IMR-90 (cell line): ENCODE results near the gene NPFF. TPM values are rescaled to one million over a fixed set of nuclear protein-coding genes. Genes with fewer than 3 reads are reported as not detected.
"Not testable (repeated sequence)": the region's sequence is repeated elsewhere in the genome, so short reads cannot be mapped to it uniquely, and the experiment has no call there.

ENCODE experiments used
- ATAC-seq: fragments of 200-7000 bp; cut with Tn5 transposase; 2 replicates; pipeline ENCODE4 v1.9.1; 2020; ENCODE audit warnings: low read depth, mild to moderate bottlenecking, moderate library complexity
- BruUV-seq: library from RNA; stranded (reverse); fragments of 400-500 nt; replicated peaks from 2 replicates; lab custom pipeline; 2021; lab: Mats Ljungman, UMichigan
- CTCF ChIA-PET: fragments of 300-600 bp; formaldehyde crosslinking; extraction: SDS; loops from one replicate; lab custom pipeline; 2021; ENCODE audit warnings: antibody characterized with exemption; lab: Yijun Ruan, JAX
- POLR2A ChIA-PET: fragments of 300-600 bp; sonication (Branson Sonifier 250); formaldehyde crosslinking; loops from one replicate; lab custom pipeline; 2022; ENCODE audit warnings: antibody characterized with exemption; ENCODE audit not compliant: unreplicated experiment; lab: Charles Lee
- DNase-seq: peaks from one replicate; pipeline ENCODE4 v3.0.0; 2013
- H2AFZ ChIP-seq: replicated peaks from 2 replicates; pipeline ENCODE3; 2013; ENCODE audit warnings: low read length, mild to moderate bottlenecking; ENCODE audit not compliant: poor library complexity
- H2AK5ac ChIP-seq: 2 replicates; pipeline ENCODE4 v1.6.1; 2013; ENCODE audit warnings: low read depth, low read length, inconsistent platforms
- H2AK9ac ChIP-seq: replicated peaks from 2 replicates; pipeline ENCODE3; 2013; ENCODE audit warnings: mild to moderate bottlenecking, low read depth, low read length, moderate library complexity; ENCODE audit not compliant: poor library complexity
- H2BK120ac ChIP-seq: 2 replicates; pipeline ENCODE4 v1.6.1; 2013; ENCODE audit warnings: low read depth, low read length, inconsistent platforms
- H2BK15ac ChIP-seq: 3 replicates; pipeline ENCODE4 v1.6.1; 2013; ENCODE audit warnings: low read depth, low read length, inconsistent platforms
- H2BK20ac ChIP-seq: 2 replicates; pipeline ENCODE4 v1.6.1; 2013; ENCODE audit warnings: low read depth, mild to moderate bottlenecking, inconsistent platforms, low read length, moderate library complexity
- H2BK5ac ChIP-seq: 2 replicates; pipeline ENCODE4 v1.6.1; 2013; ENCODE audit warnings: mild to moderate bottlenecking, low read depth, low read length, inconsistent platforms; ENCODE audit not compliant: poor library complexity, severe bottlenecking
- H3K14ac ChIP-seq: replicated peaks from 2 replicates; pipeline ENCODE4 v1.6.1; 2013; ENCODE audit warnings: low read depth, low read length, inconsistent platforms
- H3K18ac ChIP-seq: 2 replicates; pipeline ENCODE4 v1.6.1; 2013; ENCODE audit warnings: low read depth, low read length, control low read depth
- H3K23ac ChIP-seq: 2 replicates; pipeline ENCODE4 v1.6.1; 2013; ENCODE audit warnings: low read depth, low read length, inconsistent platforms
- H3K27ac ChIP-seq: 2 replicates; pipeline ENCODE4 v1.5.1; 2013; ENCODE audit warnings: mild to moderate bottlenecking, control low read depth, low read length; ENCODE audit not compliant: insufficient read depth
- H3K27me3 ChIP-seq: 2 replicates; pipeline ENCODE4 v1.6.1; 2013; ENCODE audit warnings: low read length; ENCODE audit not compliant: control insufficient read depth, insufficient read depth
- H3K36me3 ChIP-seq: 2 replicates; pipeline ENCODE4 v1.6.1; 2013; ENCODE audit warnings: low read length, mixed read lengths; ENCODE audit not compliant: control insufficient read depth, insufficient read depth
- H3K4ac ChIP-seq: 2 replicates; pipeline ENCODE4 v1.6.1; 2013; ENCODE audit warnings: low read depth, low read length, inconsistent platforms
- H3K4me1 ChIP-seq: 2 replicates; pipeline ENCODE4 v1.6.1; 2013; ENCODE audit warnings: low read length, mixed read lengths; ENCODE audit not compliant: control insufficient read depth, insufficient read depth
- H3K4me2 ChIP-seq: 2 replicates; pipeline ENCODE4 v1.6.1; 2013; ENCODE audit warnings: low read depth, mild to moderate bottlenecking, control low read depth, low read length, moderate library complexity
- H3K4me3 ChIP-seq: 2 replicates; pipeline ENCODE4 v1.5.1; 2013; ENCODE audit warnings: low read depth, mild to moderate bottlenecking, control low read depth, low read length, moderate library complexity; ENCODE audit not compliant: insufficient read depth
- H3K56ac ChIP-seq: 2 replicates; pipeline ENCODE4 v1.6.1; 2013; ENCODE audit warnings: low read length, inconsistent platforms; ENCODE audit not compliant: insufficient read depth; ENCODE audit errors: extremely low read depth
- H3K79me1 ChIP-seq, 2 experiments: 2 replicates each; pipeline ENCODE4 v1.6.1; 2013; ENCODE audit warnings: low read length in 2 of 2, inconsistent platforms in 1 of 2, low read depth in 1 of 2
- H3K9ac ChIP-seq: 2 replicates; pipeline ENCODE4 v1.6.1; 2013; ENCODE audit warnings: low read depth, low read length, control low read depth
- H3K9me1 ChIP-seq: 2 replicates; pipeline ENCODE4 v1.6.1; 2013; ENCODE audit warnings: low read length, inconsistent platforms; ENCODE audit not compliant: insufficient read depth
- H3K9me3 ChIP-seq: 2 replicates; pipeline ENCODE4 v1.6.1; 2013; ENCODE audit warnings: low read length; ENCODE audit not compliant: control insufficient read depth, insufficient read depth
- H4K20me1 ChIP-seq: 2 replicates; pipeline ENCODE4 v1.6.1; 2013; ENCODE audit warnings: low read length, inconsistent platforms; ENCODE audit not compliant: insufficient read depth
- H4K5ac ChIP-seq: 2 replicates; pipeline ENCODE4 v1.6.1; 2013; ENCODE audit warnings: mild to moderate bottlenecking, low read depth, low read length, control low read depth
- H4K8ac ChIP-seq, 2 experiments: 2 replicates each; pipeline ENCODE4 v1.6.1; 2013; ENCODE audit warnings: low read depth in 2 of 2, low read length in 2 of 2, control low read depth in 1 of 2, inconsistent platforms in 1 of 2
- H4K91ac ChIP-seq: 2 replicates; pipeline ENCODE4 v1.6.1; 2013; ENCODE audit warnings: low read depth, low read length, inconsistent platforms; ENCODE audit not compliant: insufficient read depth
- CEBPB ChIP-seq: IDR thresholded peaks from 2 replicates; pipeline ENCODE4 v1.6.1; 2012; ENCODE audit warnings: low read depth, low read length, improper control_type of control experiment
- CTCF ChIP-seq: conservative IDR thresholded peaks from 2 replicates; pipeline ENCODE4 v1.5.1; 2012; ENCODE audit warnings: mild to moderate bottlenecking, low read depth, low read length, improper control_type of control experiment
- MAFK ChIP-seq: IDR thresholded peaks from 2 replicates; pipeline ENCODE4 v1.6.1; 2012; ENCODE audit warnings: low read depth, low read length, improper control_type of control experiment
- WGBS, 2 experiments: methylation state at CpG; one replicate each; pipeline versions ENCODE4 v1.1.5 to v1.1.7; 2013; ENCODE audit warnings: missing lambda C conversion rate in 2 of 2; ENCODE audit not compliant: insufficient read length in 1 of 2; ENCODE audit errors: extremely low coverage in 2 of 2; 5-methylcytosine and 5-hydroxymethylcytosine counted together
- dilution Hi-C: fragments of 300-500 bp; cut with HindIII; formaldehyde crosslinking; loops from one replicate; pipeline ENCODE4 v1.14.3; 2018; ENCODE audit warnings: low sequenced_read_pairs; ENCODE audit not compliant: unreplicated experiment
- in situ Hi-C: fragments of 300-500 bp; cut with MboI; formaldehyde crosslinking; loops from 3 replicates; pipeline ENCODE4 v1.14.3; 2019; ENCODE audit warnings: low sequenced_read_pairs, inconsistent platforms, mixed read lengths
- intact Hi-C: fragments of 100-400 bp; cut with micrococcal nuclease; formaldehyde crosslinking; loops from 2 replicates; pipeline ENCODE4 v1.10.0; 2022
- polyA plus RNA-seq, 3 experiments: library from polyadenylated mRNA; depleted of rRNA; stranded (reverse); fragments of >200 nt; gene quantifications; 2 replicates each; pipeline ENCODE4 v1.2.3, GENCODE V29; 2012; ENCODE audit warnings: low replicate concordance in 1 of 3
- total RNA-seq: library from RNA; depleted of rRNA; stranded (reverse); fragments of >200 nt; gene quantifications from 2 replicates; pipeline ENCODE4 v1.2.3, GENCODE V29; 2012

The NPFF gene
- total and polyA plus RNA-seq, 2 of the 4 experiments (the other 2 are of a cell fraction), result not detected

- TF ChIP-seq CTCF, result no peak
Measured at GRCh38 chr12:53551889-53552291, 44.6 kb upstream of the NPFF start (continued).

GRCh38 chr12:53550595-53550994 lies 43.3 kb upstream of the NPFF start:
- intact Hi-C loops (no loop called here), dilution Hi-C loops (no loop called here)
- DNase-seq, result peak; percentile 78

GRCh38 chr12:53550131-53550530 lies 42.8 kb upstream of the NPFF start:
- POLR2A ChIA-PET, H4K8ac ChIP-seq, H3K23ac ChIP-seq, H3K18ac ChIP-seq, H2BK15ac ChIP-seq, H2AK9ac ChIP-seq, in situ Hi-C loops, H3K79me1 ChIP-seq, H3K4me2 ChIP-seq, DNase-seq, H2AFZ ChIP-seq, H3K27ac ChIP-seq, H2BK20ac ChIP-seq, intact Hi-C loops, H2BK120ac ChIP-seq, H2AK5ac ChIP-seq, ATAC-seq, H3K9me3 ChIP-seq, H4K5ac ChIP-seq, H3K4ac ChIP-seq, H3K27me3 ChIP-seq, H2BK5ac ChIP-seq, H3K9me1 ChIP-seq, BruUV-seq, dilution Hi-C loops, H3K4me1 ChIP-seq, H4K20me1 ChIP-seq, H3K9ac ChIP-seq, H3K4me3 ChIP-seq, CTCF ChIA-PET, H4K91ac ChIP-seq, H3K56ac ChIP-seq, H3K14ac ChIP-seq: not testable (repeated sequence)
- WGBS, 2 experiments, result no CpG with 5 or more reads among the region's 8 CpGs
- H3K36me3 ChIP-seq, result peaks cover 22% of the 10 kb centered on the region

More at GRCh38 chr12:53550595-53550994, 43.3 kb upstream of the NPFF start:
- Histone ChIP-seq H2AK5ac (no peak overlapping the region), H3K79me1 (peaks cover 0 to 4% of the 10 kb centered on the region in 2 experiments; a peak in 3 of 4 replicates), H2BK120ac (no peak overlapping the region), H2BK15ac (no peak overlapping the region), H3K18ac (no peak overlapping the region), H3K4me2 (no peak overlapping the region), H4K20me1 (peaks cover 5% of the 10 kb centered on the region; the same call in 1 of the 2 replicates), H2AFZ (no peak overlapping the region), H2BK20ac (no peak overlapping the region), H3K56ac (no peak overlapping the region), H3K27me3 (no peaks in the 10 kb centered on the region), H4K8ac (no peak overlapping the region), H3K4me3 (no peak overlapping the region), H3K27ac (no peak overlapping the region), H2AK9ac (no peak overlapping the region), H3K4me1 (no peaks in the 10 kb centered on the region), H3K9ac (no peak overlapping the region), H3K14ac (no peak overlapping the region), H3K23ac (no peak overlapping the region), H4K5ac (no peak overlapping the region), H4K91ac (no peak overlapping the region), H3K4ac (no peak overlapping the region), H3K36me3 (peaks cover 22% of the 10 kb centered on the region), H3K9me3 (no peaks in the 10 kb centered on the region), H2BK5ac (no peak overlapping the region), H3K9me1 (no peaks in the 10 kb centered on the region)
- in situ Hi-C loops, result no loop called here
- TF ChIP-seq MAFK (no peak), CEBPB (no peak)
- POLR2A ChIA-PET, result no interaction called here
- BruUV-seq, result no TSS peak
- peak; percentile 42; the same call in 1 of the 2 replicates for ATAC-seq
- CTCF ChIA-PET, result no interaction called here
- no CpG with 5 or more reads among the region's 1 CpG for WGBS, 2 experiments
